H1 (cell line): Measurements from ENCODE around the gene OR51M1. TPM values are rescaled to one million over a fixed set of nuclear protein-coding genes. Genes with fewer than 3 reads are reported as not detected.

Experiments used
- CTCF ChIA-PET: fragments of 300-600 bp; sonication (Branson Sonifier 250); formaldehyde crosslinking; loops from one replicate; lab custom pipeline; 2021; ENCODE audit not compliant: partially characterized antibody; lab: Charles Lee
- POLR2A ChIA-PET: fragments of 300-600 bp; sonication (Branson Sonifier 250); formaldehyde crosslinking; loops from one replicate; lab custom pipeline; 2021; ENCODE audit warnings: inconsistent platforms; ENCODE audit not compliant: partially characterized antibody; lab: Charles Lee
- DNase-seq, 2 experiments: peaks; one replicate each; pipeline versions ENCODE4 v3.0.0 to v3.0.0-alpha.2; 2010 to 2022; ENCODE audit warnings: low spot score in 2 of 2, low read depth in 1 of 2, mixed read lengths in 1 of 2
- FAIRE-seq: peaks from 2 replicates; lab custom pipeline; 2011; peaks lifted over from hg19 to GRCh38; lab: Jason Lieb, UNC
- H2AFZ ChIP-seq: 2 replicates; pipeline ENCODE4 v1.8.1; 2012; ENCODE audit warnings: low read length, inconsistent platforms
- H2AK5ac ChIP-seq: 2 replicates; pipeline ENCODE4 v1.6.1; 2013; ENCODE audit warnings: low read depth, low read length
- H2BK120ac ChIP-seq: replicated peaks from 2 replicates; pipeline ENCODE3; 2013; ENCODE audit warnings: low read depth, low read length, inconsistent platforms
- H2BK12ac ChIP-seq: 2 replicates; pipeline ENCODE4 v1.6.1; 2013; ENCODE audit warnings: low read depth, low read length
- H2BK15ac ChIP-seq: 2 replicates; pipeline ENCODE4 v1.6.1; 2013; ENCODE audit warnings: low read length
- H2BK20ac ChIP-seq: 2 replicates; pipeline ENCODE4 v1.6.1; 2013; ENCODE audit warnings: low read length
- H2BK5ac ChIP-seq: 2 replicates; pipeline ENCODE4 v1.6.1; 2013; ENCODE audit warnings: low read depth, low read length
- H3K14ac ChIP-seq: 2 replicates; pipeline ENCODE4 v1.6.1; 2013; ENCODE audit warnings: inconsistent platforms; ENCODE audit not compliant: insufficient read length
- H3K18ac ChIP-seq: 2 replicates; pipeline ENCODE4 v1.6.1; 2013; ENCODE audit warnings: low read length; ENCODE audit errors: extremely low read depth
- H3K23ac ChIP-seq: 2 replicates; pipeline ENCODE4 v1.6.1; 2013; ENCODE audit warnings: inconsistent platforms; ENCODE audit not compliant: insufficient read length
- H3K23me2 ChIP-seq: 2 replicates; pipeline ENCODE4 v1.6.1; 2013; ENCODE audit warnings: low read depth, low read length
- H3K27ac ChIP-seq: 2 replicates; pipeline ENCODE4 v1.6.1; 2011; ENCODE audit warnings: low read depth, low read length, inconsistent platforms
- H3K27me3 ChIP-seq, 4 experiments: replicated peaks in 1 of 4; 1 replicate in 1 of 4; 2 replicates in 3 of 4; pipeline versions ENCODE4 v1.6.1 to v1.8.1; 2011 to 2013; ENCODE audit warnings: low read length in 3 of 4, mild to moderate bottlenecking in 3 of 4, inconsistent platforms in 2 of 4, mixed read lengths in 2 of 4, moderate library complexity in 1 of 4; ENCODE audit not compliant: control insufficient read depth in 3 of 4, insufficient read depth in 3 of 4; ENCODE audit errors: extremely low read depth in 1 of 4
- H3K36me3 ChIP-seq, 4 experiments: 2 replicates each; pipeline versions ENCODE4 v1.6.1 to v1.8.1; 2011 to 2013; ENCODE audit warnings: mild to moderate bottlenecking in 4 of 4, low read length in 3 of 4, moderate library complexity in 2 of 4, control low read depth in 1 of 4, inconsistent platforms in 1 of 4; ENCODE audit not compliant: insufficient read depth in 4 of 4, control insufficient read depth in 2 of 4
- H3K4ac ChIP-seq: replicated peaks from 2 replicates; pipeline ENCODE3; 2013; ENCODE audit warnings: low read length, low read depth, mixed read lengths, inconsistent platforms; ENCODE audit not compliant: insufficient read length
- H3K4me1 ChIP-seq, 4 experiments: replicated peaks in 1 of 4; 1 replicate in 1 of 4; 2 replicates in 3 of 4; pipeline versions ENCODE4 v1.6.1 to v1.8.1; 2011 to 2013; ENCODE audit warnings: low read length in 3 of 4, inconsistent platforms in 2 of 4, mixed read lengths in 1 of 4; ENCODE audit not compliant: insufficient read depth in 4 of 4, control insufficient read depth in 3 of 4
- H3K4me2 ChIP-seq, 2 experiments: 2 replicates each; pipeline versions ENCODE4 v1.6.1 to v1.8.1; 2011 to 2013; ENCODE audit warnings: low read depth in 2 of 2, low read length in 2 of 2, control low read depth in 1 of 2, inconsistent platforms in 1 of 2, mild to moderate bottlenecking in 1 of 2; ENCODE audit not compliant: insufficient read depth in 1 of 2
- H3K4me3 ChIP-seq, 4 experiments: fragments of 200-600, 300-600 bp in 1 of 4; sonication (generic), shearing (Covaris generic), sonication (Bioruptor Twin) in 1 of 4; 2 replicates each; pipeline versions ENCODE4 v1.5.1 to v1.8.1; 2011 to 2016; ENCODE audit warnings: low read length in 4 of 4, low read depth in 3 of 4, control low read depth in 2 of 4, inconsistent platforms in 2 of 4, mild to moderate bottlenecking in 2 of 4, mixed read lengths in 1 of 4, moderate library complexity in 1 of 4; ENCODE audit not compliant: insufficient read depth in 2 of 4; ENCODE audit errors: extremely low read depth in 1 of 4
- H3K56ac ChIP-seq: replicated peaks from 2 replicates; pipeline ENCODE3; 2013; ENCODE audit warnings: low read depth, mild to moderate bottlenecking, mixed read lengths, low read length, inconsistent platforms; ENCODE audit not compliant: insufficient read length
- H3K79me1 ChIP-seq: 2 replicates; pipeline ENCODE4 v1.6.1; 2013; ENCODE audit warnings: low read depth, low read length, control low read depth
- H3K79me2 ChIP-seq, 2 experiments: 2 replicates each; pipeline versions ENCODE4 v1.6.1 to v1.8.1; 2012 to 2013; ENCODE audit warnings: low read length in 2 of 2, mild to moderate bottlenecking in 2 of 2, inconsistent platforms in 1 of 2; ENCODE audit not compliant: insufficient read depth in 2 of 2, control insufficient read depth in 1 of 2
- H3K9ac ChIP-seq, 4 experiments: replicated peaks in 1 of 4; 1 replicate in 1 of 4; 2 replicates in 3 of 4; pipeline versions ENCODE4 v1.6.1 to v1.8.1; 2011 to 2013; ENCODE audit warnings: low read depth in 3 of 4, low read length in 3 of 4, control low read depth in 2 of 4, mild to moderate bottlenecking in 2 of 4, moderate library complexity in 2 of 4, inconsistent platforms in 1 of 4; ENCODE audit errors: extremely low read depth in 1 of 4
- H3K9me3 ChIP-seq, 2 experiments: 2 replicates each; pipeline versions ENCODE4 v1.6.1 to v1.8.1; 2012 to 2013; ENCODE audit warnings: mild to moderate bottlenecking in 2 of 2, moderate library complexity in 2 of 2, control low read depth in 1 of 2, inconsistent platforms in 1 of 2, low read depth in 1 of 2, low read length in 1 of 2, mixed read lengths in 1 of 2; ENCODE audit not compliant: insufficient read depth in 2 of 2
- H4K20me1 ChIP-seq, 2 experiments: replicated peaks in 1 of 2; 2 replicates each; pipeline versions ENCODE3 to v1.8.1; 2011 to 2013; ENCODE audit warnings: inconsistent platforms in 2 of 2, low read length in 2 of 2, mild to moderate bottlenecking in 1 of 2; ENCODE audit not compliant: insufficient read depth in 2 of 2, control insufficient read depth in 1 of 2
- H4K5ac ChIP-seq: 2 replicates; pipeline ENCODE4 v1.6.1; 2013; ENCODE audit warnings: low read length, low read depth, mixed read lengths, inconsistent platforms; ENCODE audit not compliant: insufficient read length
- H4K8ac ChIP-seq: 2 replicates; pipeline ENCODE4 v1.8.0; 2013; ENCODE audit warnings: mild to moderate bottlenecking, moderate library complexity, low read length, inconsistent platforms; ENCODE audit not compliant: insufficient read depth; ENCODE audit errors: extremely low read depth
- H4K91ac ChIP-seq: replicated peaks from 2 replicates; pipeline ENCODE3; 2013; ENCODE audit warnings: low read length, mixed read lengths, inconsistent platforms; ENCODE audit not compliant: insufficient read length
- CTCF ChIP-seq, 3 experiments: IDR thresholded peaks; 1 replicate in 2 of 3; 2 replicates in 1 of 3; pipeline versions ENCODE4 v1.5.1 to v1.6.1; 2011; ENCODE audit warnings: low read length in 3 of 3, mild to moderate bottlenecking in 3 of 3, inconsistent platforms in 2 of 3, low read depth in 1 of 3, moderate library complexity in 1 of 3; ENCODE audit not compliant: insufficient read depth in 1 of 3; ENCODE audit errors: control extremely low read depth in 1 of 3
- RAD21 ChIP-seq, 2 experiments: IDR thresholded peaks in 1 of 2; conservative IDR thresholded peaks in 1 of 2; 2 replicates each; pipeline ENCODE4 v1.6.1; 2011; ENCODE audit warnings: low read depth in 2 of 2, low read length in 2 of 2, improper control_type of control experiment in 1 of 2, inconsistent platforms in 1 of 2, mild to moderate bottlenecking in 1 of 2, moderate library complexity in 1 of 2
- RXRA ChIP-seq: IDR thresholded peaks from 2 replicates; pipeline ENCODE4 v1.6.1; 2011; ENCODE audit warnings: low read depth, mild to moderate bottlenecking, low read length, moderate library complexity; ENCODE audit not compliant: insufficient read depth
- WGBS, 2 experiments: shearing (Covaris generic) in 1 of 2; methylation state at CpG; one replicate each; pipeline versions ENCODE4 v1.1.6 to v1.1.7; 2013 to 2015; ENCODE audit warnings: low lambda C conversion rate in 2 of 2, mixed read lengths in 2 of 2, inconsistent platforms in 1 of 2, low coverage in 1 of 2, missing lambda C conversion rate in 1 of 2; ENCODE audit not compliant: insufficient replicate concordance in 2 of 2, insufficient coverage in 1 of 2, insufficient read length in 1 of 2; ENCODE audit errors: extremely low coverage in 1 of 2, missing lambda C conversion rate in 1 of 2; 5-methylcytosine and 5-hydroxymethylcytosine counted together
- polyA plus RNA-seq, 7 experiments: library from polyadenylated mRNA; depleted of rRNA in 3 of 7; stranded (reverse) in 5 of 7; unstranded in 2 of 7; fragments of >200 nt in 5 of 7; fragments of 200-250 nt in 2 of 7; gene quantifications; 1 replicate in 5 of 7; 2 replicates in 1 of 7; 4 replicates in 1 of 7; pipeline versions ENCODE4 v1.2.1 to v1.2.3, GENCODE V29; 2011 to 2013; ENCODE audit warnings: missing spikeins in 2 of 7, mixed read lengths in 2 of 7
- total RNA-seq: library from RNA; stranded (reverse); fragmentation: NEBNext Ultra II Directional; extraction: Animal tissue kit (Norgen Biotek cat#: 25700); gene quantifications from 2 replicates; pipeline ENCODE4 v1.2.1, GENCODE V29; 2021
- TF ChIP-seq, protein P1 (sequence below): IDR thresholded peaks from 2 replicates; pipeline ENCODE4 v1.6.1; 2012; ENCODE audit warnings: inconsistent platforms

OR51M1 gene
- total and polyA plus RNA-seq, 2 of the 8 experiments (the other 6 are each of a cell fraction or from before 2014, with no cell fraction given), result 0.08 TPM; not detected in 1

GRCh38 chr11:5420993-5421392 lies 37.4 kb downstream of the OR51M1 start:
- Histone ChIP-seq H2BK12ac (no peak overlapping the region), H4K20me1 (no peaks in the 10 kb centered on the region), H3K79me2 (no peaks in the 10 kb centered on the region), H3K56ac (no peak overlapping the region), H3K36me3 (no peaks in the 10 kb centered on the region), H2AFZ (peak overlapping the region; percentile 90), H3K27ac (no peak overlapping the region), H3K9ac (no peak overlapping the region), H3K14ac (no peak overlapping the region), H3K79me1 (no peaks in the 10 kb centered on the region), H3K23ac (no peak overlapping the region), H2AK5ac (no peak overlapping the region), H3K4me3 (no peak overlapping the region), H3K27me3 (no peaks in the 10 kb centered on the region), H3K4me1 (no peaks in the 10 kb centered on the region), H3K18ac (no peak overlapping the region), H3K23me2 (no peaks in the 10 kb centered on the region), H2BK120ac (no peak overlapping the region), H3K4me2 (no peak overlapping the region), H2BK20ac (no peak overlapping the region), H2BK5ac (no peak overlapping the region), H2BK15ac (no peak overlapping the region), H4K8ac (no peak overlapping the region), H3K9me3 (no peaks in the 10 kb centered on the region), H4K91ac (no peak overlapping the region), H4K5ac (no peak overlapping the region), H3K4ac (no peak overlapping the region)
- FAIRE-seq, result no peak
- POLR2A ChIA-PET, result no interaction called here
- 78% methylated on average over 4 of the region's 5 CpGs; no CpG with 5 or more reads in 1 of the 2 experiments for WGBS, 2 experiments
- no peak for DNase-seq
- CTCF ChIA-PET, result interaction anchor here (0.8 to 1.0 kb wide), 2 partner anchors 13 to 30 kb away, joined by 4 read pairs; no protein-coding TSS in a partner anchor
- TF ChIP-seq, protein P1, sequence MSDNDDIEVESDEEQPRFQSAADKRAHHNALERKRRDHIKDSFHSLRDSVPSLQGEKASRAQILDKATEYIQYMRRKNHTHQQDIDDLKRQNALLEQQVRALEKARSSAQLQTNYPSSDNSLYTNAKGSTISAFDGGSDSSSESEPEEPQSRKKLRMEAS, result no peak
- no peak for TF ChIP-seq RXRA
- peak; percentile 30 to 36 for TF ChIP-seq RAD21 (IDR thresholded peaks at IDR 0.05 in 1 of 2, conservative IDR thresholded peaks at IDR 0.05 in 1 of 2; ENCODE audit: low read depth in 2 of 2, low read length in 2 of 2)
- peak; percentile 2 to 36 (median 20); a peak in 3 of 4 replicates for TF ChIP-seq CTCF (IDR thresholded peaks at IDR 0.05; ENCODE audit: control extremely low read depth in 1 of 3, insufficient read depth in 1 of 3, low read depth in 1 of 3, low read length in 3 of 3)
